GM23338 (cell line): ENCODE results near the gene CHSY1. TPM values are rescaled to one million over a fixed set of nuclear protein-coding genes. Genes with fewer than 3 reads are reported as not detected.

Experiments used
- ATAC-seq: fragments of 200-7000 bp; cut with Tn5 transposase; 3 replicates; pipeline ENCODE4 v1.9.1; 2020
- DNase-seq: peaks from one replicate; pipeline ENCODE4 v3.0.0-alpha.2; 2015; ENCODE audit warnings: low spot score
- H2AFZ ChIP-seq: fragments of 200-600 bp; sonication (generic); 2 replicates; pipeline ENCODE4 v1.8.0; 2016; ENCODE audit warnings: antibody characterized with exemption, mild to moderate bottlenecking, moderate library complexity
- H3F3A ChIP-seq: fragments of 200-600 bp; sonication (generic); replicated peaks from 2 replicates; pipeline ENCODE4 v1.8.0; 2017; ENCODE audit warnings: antibody characterized with exemption, mixed run types, low read depth
- H3K27ac ChIP-seq: fragments of 200-600 bp; sonication (generic); 2 replicates; pipeline ENCODE4 v1.6.1; 2016; ENCODE audit warnings: low read depth
- H3K27me3 ChIP-seq: fragments of 200-600 bp; sonication (generic); 2 replicates; pipeline ENCODE4 v1.8.0; 2016; ENCODE audit warnings: mild to moderate bottlenecking, mixed run types, moderate library complexity; ENCODE audit not compliant: insufficient read depth
- H3K36me3 ChIP-seq: fragments of 200-600 bp; sonication (generic); 2 replicates; pipeline ENCODE4 v1.8.0; 2016; ENCODE audit warnings: mild to moderate bottlenecking; ENCODE audit not compliant: insufficient read depth
- H3K4me1 ChIP-seq: fragments of 200-600 bp; sonication (generic); 2 replicates; pipeline ENCODE4 v1.8.0; 2016; ENCODE audit warnings: mild to moderate bottlenecking, moderate library complexity; ENCODE audit not compliant: insufficient read depth
- H3K4me2 ChIP-seq: fragments of 200-600 bp; sonication (generic); 2 replicates; pipeline ENCODE4 v1.7.1; 2017; ENCODE audit warnings: mixed run types
- H3K4me3 ChIP-seq: fragments of 200-600 bp; sonication (generic); 2 replicates; pipeline ENCODE4 v1.6.1; 2016; ENCODE audit warnings: mixed run types
- H3K79me2 ChIP-seq: fragments of 200-600 bp; sonication (generic); replicated peaks from 2 replicates; pipeline ENCODE4 v1.8.0; 2017; ENCODE audit warnings: mild to moderate bottlenecking; ENCODE audit not compliant: insufficient read depth
- H3K9me2 ChIP-seq: fragments of 200-600 bp; sonication (generic); 2 replicates; pipeline ENCODE4 v1.8.0; 2017; ENCODE audit not compliant: insufficient read depth
- H4K20me1 ChIP-seq: fragments of 200-600 bp; sonication (generic); replicated peaks from 2 replicates; pipeline ENCODE4 v1.8.0; 2017; ENCODE audit warnings: mild to moderate bottlenecking; ENCODE audit not compliant: insufficient read depth
- H3K27ac Mint-ChIP-seq: 2 replicates; pipeline ENCODE4 v1.8.0; 2020; ENCODE audit warnings: inconsistent platforms, mild to moderate bottlenecking, moderate library complexity, mixed read lengths
- H3K27me3 Mint-ChIP-seq: 3 replicates; pipeline ENCODE4 v1.8.0; 2022; ENCODE audit warnings: low read depth, mild to moderate bottlenecking, moderate library complexity, mixed read lengths, inconsistent platforms; ENCODE audit not compliant: insufficient read depth, poor library complexity
- H3K36me3 Mint-ChIP-seq: 3 replicates; pipeline ENCODE4 v1.8.0; 2021; ENCODE audit warnings: low read depth, mild to moderate bottlenecking, inconsistent platforms, moderate library complexity, mixed read lengths
- H3K4me1 Mint-ChIP-seq: 3 replicates; pipeline ENCODE4 v1.8.0; 2020; ENCODE audit warnings: mild to moderate bottlenecking, inconsistent platforms, mixed read lengths
- H3K4me3 Mint-ChIP-seq: 3 replicates; pipeline ENCODE4 v1.8.0; 2021; ENCODE audit warnings: moderate library complexity, mild to moderate bottlenecking, inconsistent platforms, mixed read lengths
- H3K9me3 Mint-ChIP-seq: 3 replicates; pipeline ENCODE4 v1.8.0; 2020; ENCODE audit warnings: moderate library complexity, mild to moderate bottlenecking, inconsistent platforms, mixed read lengths
- CREB1 ChIP-seq: fragments of 250-450 bp; sonication (Bioruptor Pico); IDR thresholded peaks from 2 replicates; pipeline ENCODE4 v1.5.0; 2020; ENCODE audit warnings: low read depth, mild to moderate bottlenecking, moderate library complexity
- EZH2 ChIP-seq: fragments of 200-600 bp; sonication (generic); IDR thresholded peaks from one replicate; pipeline ENCODE4 v1.8.0; 2017; ENCODE audit warnings: antibody characterized with exemption, mild to moderate bottlenecking, low read depth; ENCODE audit not compliant: unreplicated experiment
- EZH2phosphoT487 ChIP-seq: fragments of 200-600 bp; sonication (generic); IDR thresholded peaks from one replicate; pipeline ENCODE4 v1.8.1; 2018; ENCODE audit warnings: antibody characterized with exemption; ENCODE audit not compliant: unreplicated experiment
- NANOG ChIP-seq: IDR thresholded peaks from 2 replicates; pipeline ENCODE4 v1.6.1; 2016; ENCODE audit warnings: antibody characterized with exemption, borderline replicate concordance
- STAT1 ChIP-seq: IDR thresholded peaks from one replicate; pipeline ENCODE4 v1.6.1; 2016; ENCODE audit warnings: antibody characterized with exemption; ENCODE audit not compliant: unreplicated experiment
- ZNF114 ChIP-seq: fragments of 250-450 bp; sonication (Bioruptor Pico); IDR thresholded peaks from 2 replicates; pipeline ENCODE4 v1.5.0; 2020; ENCODE audit warnings: mild to moderate bottlenecking, moderate library complexity
- ZNF331 ChIP-seq: fragments of 250-450 bp; sonication (Bioruptor Pico); IDR thresholded peaks from 2 replicates; pipeline ENCODE4 v1.5.0; 2020; ENCODE audit warnings: low read depth, mild to moderate bottlenecking, moderate library complexity
- polyA plus RNA-seq: library from polyadenylated mRNA; unstranded; fragments of >200 nt; fragmentation: Nextera tagmentation; extraction: Ambion mirVana; gene quantifications from 2 replicates; pipeline ENCODE4 v1.2.1, GENCODE V29; 2016
- total RNA-seq: library from RNA; depleted of rRNA; stranded (reverse); fragments of >200 nt; shearing (Covaris generic); gene quantifications from 2 replicates; pipeline ENCODE4 v1.2.3, GENCODE V29; 2014
- TF ChIP-seq, protein P1 (sequence below): fragments of 250-450 bp; sonication (Bioruptor Pico); IDR thresholded peaks from 2 replicates; pipeline ENCODE4 v1.5.0; 2020; ENCODE audit warnings: mild to moderate bottlenecking, moderate library complexity

The CHSY1 gene
- total and polyA plus RNA-seq, 2 experiments from 2014 or later = 9.8 to 47.7 TPM

DNA sequence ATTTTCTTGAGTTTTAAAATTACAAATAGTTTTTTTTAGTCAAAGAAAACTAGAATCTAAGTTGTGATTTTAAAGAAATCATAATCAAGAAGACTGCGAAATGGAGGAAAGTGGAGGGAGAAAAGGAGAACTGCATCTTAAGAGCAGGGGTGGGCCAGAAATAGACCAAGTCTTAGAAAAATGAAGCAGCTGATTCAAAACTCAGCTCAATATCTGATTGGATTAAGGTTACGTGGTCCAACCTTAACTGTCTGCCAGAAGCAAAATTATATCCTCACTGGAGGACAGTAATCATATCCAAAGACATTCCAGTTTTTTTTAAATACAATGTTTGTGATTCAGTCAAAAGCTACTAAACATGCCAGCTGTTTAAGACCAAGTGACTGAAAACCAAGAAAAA lies 41.4 kb downstream of the CHSY1 start:
- no peaks in the 10 kb centered on the region for H3F3A ChIP-seq
- Mint-ChIP-seq H3K27ac (no peak overlapping the region), H3K9me3 (no peaks in the 10 kb centered on the region), H3K4me3 (no peak overlapping the region), H3K36me3 (no peaks in the 10 kb centered on the region), H3K27me3 (no peaks in the 10 kb centered on the region), H3K4me1 (peaks cover 19% of the 10 kb centered on the region; the same call in 2 of the 3 replicates)
- H3K27ac ChIP-seq = no peak overlapping the region
- TF ChIP-seq EZH2phosphoT487 (no peak), NANOG (no peak), ZNF331 (CRISPR knock-in tag) (no peak)
- TF ChIP-seq, protein P1, sequence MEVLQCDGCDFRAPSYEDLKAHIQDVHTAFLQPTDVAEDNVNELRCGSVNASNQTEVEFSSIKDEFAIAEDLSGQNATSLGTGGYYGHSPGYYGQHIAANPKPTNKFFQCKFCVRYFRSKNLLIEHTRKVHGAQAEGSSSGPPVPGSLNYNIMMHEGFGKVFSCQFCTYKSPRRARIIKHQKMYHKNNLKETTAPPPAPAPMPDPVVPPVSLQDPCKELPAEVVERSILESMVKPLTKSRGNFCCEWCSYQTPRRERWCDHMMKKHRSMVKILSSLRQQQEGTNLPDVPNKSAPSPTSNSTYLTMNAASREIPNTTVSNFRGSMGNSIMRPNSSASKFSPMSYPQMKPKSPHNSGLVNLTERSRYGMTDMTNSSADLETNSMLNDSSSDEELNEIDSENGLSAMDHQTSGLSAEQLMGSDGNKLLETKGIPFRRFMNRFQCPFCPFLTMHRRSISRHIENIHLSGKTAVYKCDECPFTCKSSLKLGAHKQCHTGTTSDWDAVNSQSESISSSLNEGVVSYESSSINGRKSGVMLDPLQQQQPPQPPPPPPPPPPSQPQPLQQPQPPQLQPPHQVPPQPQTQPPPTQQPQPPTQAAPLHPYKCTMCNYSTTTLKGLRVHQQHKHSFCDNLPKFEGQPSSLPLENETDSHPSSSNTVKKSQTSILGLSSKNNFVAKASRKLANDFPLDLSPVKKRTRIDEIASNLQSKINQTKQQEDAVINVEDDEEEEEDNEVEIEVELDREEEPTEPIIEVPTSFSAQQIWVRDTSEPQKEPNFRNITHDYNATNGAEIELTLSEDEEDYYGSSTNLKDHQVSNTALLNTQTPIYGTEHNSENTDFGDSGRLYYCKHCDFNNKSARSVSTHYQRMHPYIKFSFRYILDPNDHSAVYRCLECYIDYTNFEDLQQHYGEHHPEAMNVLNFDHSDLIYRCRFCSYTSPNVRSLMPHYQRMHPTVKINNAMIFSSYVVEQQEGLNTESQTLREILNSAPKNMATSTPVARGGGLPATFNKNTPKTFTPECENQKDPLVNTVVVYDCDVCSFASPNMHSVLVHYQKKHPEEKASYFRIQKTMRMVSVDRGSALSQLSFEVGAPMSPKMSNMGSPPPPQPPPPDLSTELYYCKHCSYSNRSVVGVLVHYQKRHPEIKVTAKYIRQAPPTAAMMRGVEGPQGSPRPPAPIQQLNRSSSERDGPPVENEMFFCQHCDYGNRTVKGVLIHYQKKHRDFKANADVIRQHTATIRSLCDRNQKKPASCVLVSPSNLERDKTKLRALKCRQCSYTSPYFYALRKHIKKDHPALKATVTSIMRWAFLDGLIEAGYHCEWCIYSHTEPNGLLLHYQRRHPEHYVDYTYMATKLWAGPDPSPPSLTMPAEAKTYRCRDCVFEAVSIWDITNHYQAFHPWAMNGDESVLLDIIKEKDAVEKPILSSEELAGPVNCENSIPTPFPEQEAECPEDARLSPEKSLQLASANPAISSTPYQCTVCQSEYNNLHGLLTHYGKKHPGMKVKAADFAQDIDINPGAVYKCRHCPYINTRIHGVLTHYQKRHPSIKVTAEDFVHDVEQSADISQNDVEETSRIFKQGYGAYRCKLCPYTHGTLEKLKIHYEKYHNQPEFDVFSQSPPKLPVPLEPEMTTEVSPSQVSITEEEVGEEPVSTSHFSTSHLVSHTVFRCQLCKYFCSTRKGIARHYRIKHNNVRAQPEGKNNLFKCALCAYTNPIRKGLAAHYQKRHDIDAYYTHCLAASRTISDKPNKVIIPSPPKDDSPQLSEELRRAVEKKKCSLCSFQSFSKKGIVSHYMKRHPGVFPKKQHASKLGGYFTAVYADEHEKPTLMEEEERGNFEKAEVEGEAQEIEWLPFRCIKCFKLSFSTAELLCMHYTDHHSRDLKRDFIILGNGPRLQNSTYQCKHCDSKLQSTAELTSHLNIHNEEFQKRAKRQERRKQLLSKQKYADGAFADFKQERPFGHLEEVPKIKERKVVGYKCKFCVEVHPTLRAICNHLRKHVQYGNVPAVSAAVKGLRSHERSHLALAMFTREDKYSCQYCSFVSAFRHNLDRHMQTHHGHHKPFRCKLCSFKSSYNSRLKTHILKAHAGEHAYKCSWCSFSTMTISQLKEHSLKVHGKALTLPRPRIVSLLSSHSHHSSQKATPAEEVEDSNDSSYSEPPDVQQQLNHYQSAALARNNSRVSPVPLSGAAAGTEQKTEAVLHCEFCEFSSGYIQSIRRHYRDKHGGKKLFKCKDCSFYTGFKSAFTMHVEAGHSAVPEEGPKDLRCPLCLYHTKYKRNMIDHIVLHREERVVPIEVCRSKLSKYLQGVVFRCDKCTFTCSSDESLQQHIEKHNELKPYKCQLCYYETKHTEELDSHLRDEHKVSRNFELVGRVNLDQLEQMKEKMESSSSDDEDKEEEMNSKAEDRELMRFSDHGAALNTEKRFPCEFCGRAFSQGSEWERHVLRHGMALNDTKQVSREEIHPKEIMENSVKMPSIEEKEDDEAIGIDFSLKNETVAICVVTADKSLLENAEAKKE = no peak
- H3K27me3 ChIP-seq = no peaks in the 10 kb centered on the region
- H3K36me3 ChIP-seq = no peaks in the 10 kb centered on the region
- peaks cover 30% of the 10 kb centered on the region for H4K20me1 ChIP-seq
- H3K4me1 ChIP-seq = no peaks in the 10 kb centered on the region
- no peaks in the 10 kb centered on the region for H3K9me2 ChIP-seq
- peaks cover 97% of the 10 kb centered on the region for H3K79me2 ChIP-seq
- H3K4me2 ChIP-seq = no peak overlapping the region
- no peak overlapping the region for H2AFZ ChIP-seq
- no peak for ATAC-seq
- H3K4me3 ChIP-seq = no peak overlapping the region
- DNase-seq = no peak

DNA sequence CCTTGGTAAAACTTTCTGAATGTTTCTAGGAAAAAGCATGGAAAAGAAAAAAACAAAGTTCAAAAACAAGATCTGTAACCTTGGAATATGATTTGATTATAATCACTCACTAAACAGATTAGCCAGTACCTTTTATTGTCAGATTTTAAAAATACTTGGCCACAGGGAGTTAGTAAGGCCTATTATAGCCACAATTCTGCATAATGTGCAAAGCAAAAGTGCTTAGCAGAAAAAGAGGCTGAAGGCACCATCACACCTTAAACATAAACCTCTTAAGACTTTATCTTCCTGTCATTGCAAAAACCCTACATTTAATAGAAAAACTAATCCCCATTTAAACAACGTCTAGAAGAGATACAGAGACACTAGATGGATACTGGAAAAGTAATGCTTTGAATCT lies 41.8 kb downstream of the CHSY1 start:
- Histone ChIP-seq H3K4me3 (no peak overlapping the region), H3K4me2 (no peak overlapping the region), H3K27me3 (no peaks in the 10 kb centered on the region), H4K20me1 (peaks cover 33% of the 10 kb centered on the region), H3K36me3 (no peaks in the 10 kb centered on the region), H3K79me2 (peaks cover 97% of the 10 kb centered on the region), H3K27ac (no peak overlapping the region; the same call in 1 of the 2 replicates), H3K4me1 (no peaks in the 10 kb centered on the region), H3F3A (no peaks in the 10 kb centered on the region), H3K9me2 (no peaks in the 10 kb centered on the region), H2AFZ (no peak overlapping the region)
- H3K27ac Mint-ChIP-seq = no peak overlapping the region
- H3K4me3 Mint-ChIP-seq = no peak overlapping the region
- ATAC-seq = no peak
- TF ChIP-seq EZH2 (no peak), CREB1 (CRISPR knock-in tag) (no peak), ZNF331 (CRISPR knock-in tag) (no peak), NANOG (no peak), STAT1 (no peak), ZNF114 (CRISPR knock-in tag) (no peak)
- no peaks in the 10 kb centered on the region for H3K36me3 Mint-ChIP-seq
- peaks cover 19% of the 10 kb centered on the region; the same call in 2 of the 3 replicates for H3K4me1 Mint-ChIP-seq
- no peak for DNase-seq
- no peaks in the 10 kb centered on the region for H3K27me3 Mint-ChIP-seq
- no peaks in the 10 kb centered on the region for H3K9me3 Mint-ChIP-seq
